ENCODE results near the gene CDH13.

CDH13 gene

GRCh38 chr16:83010776-83011720 lies 384.3 kb downstream of the CDH13 start:
- no peak for DNase-seq

DNA sequence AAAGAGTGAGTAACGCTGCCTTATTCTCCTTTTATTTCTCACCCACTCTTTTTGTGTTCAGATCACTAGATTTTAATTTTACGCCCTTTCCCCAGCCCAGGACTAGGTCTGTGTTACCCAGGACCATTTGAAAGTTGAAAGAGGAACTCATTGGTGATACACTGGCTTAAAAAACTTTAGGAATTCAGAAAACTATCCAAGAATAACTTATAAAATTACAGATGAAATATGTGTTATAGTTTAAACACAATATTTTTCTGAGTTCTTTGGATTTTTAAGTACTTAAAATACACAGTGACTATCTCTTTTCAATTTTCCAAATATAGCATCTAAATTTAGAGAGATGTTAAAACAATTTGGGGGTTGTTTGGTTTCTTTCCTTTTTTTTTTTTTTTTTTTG lies 385.2 kb downstream of the CDH13 start:
- no peak for DNase-seq

- DNase-seq = no peak
Measured at GRCh38 chr16:83013071-83013470, 386.3 kb downstream of the CDH13 start.

- DNase-seq = no peak
Measured at GRCh38 chr16:83019963-83020362, 393.2 kb downstream of the CDH13 start.

GRCh38 chr16:83021045-83021444 lies 394.3 kb downstream of the CDH13 start:
- no peak for DNase-seq

DNA sequence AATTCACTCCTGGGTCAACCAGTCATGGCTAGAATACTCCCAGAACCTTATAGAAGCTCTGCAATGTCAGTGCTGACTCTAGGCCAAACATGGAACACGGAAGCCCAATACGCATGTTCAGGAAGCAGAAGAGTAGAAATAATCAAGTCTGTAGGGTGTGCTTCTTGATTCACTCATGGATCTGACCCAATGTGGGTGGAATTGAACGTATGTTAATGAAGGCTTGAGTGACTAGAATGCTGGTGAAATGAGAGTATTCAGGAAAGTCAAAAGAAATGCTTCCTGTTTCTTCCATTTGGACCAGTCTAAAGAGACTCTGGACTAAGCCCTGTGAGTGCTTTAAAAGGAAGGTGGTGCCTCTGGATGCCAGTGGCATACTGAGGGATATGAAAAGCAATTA lies 395.0 kb downstream of the CDH13 start:
- no peak for DNase-seq

- DNase-seq = no peak
Measured at GRCh38 chr16:83023011-83023410, 396.2 kb downstream of the CDH13 start.

DNA sequence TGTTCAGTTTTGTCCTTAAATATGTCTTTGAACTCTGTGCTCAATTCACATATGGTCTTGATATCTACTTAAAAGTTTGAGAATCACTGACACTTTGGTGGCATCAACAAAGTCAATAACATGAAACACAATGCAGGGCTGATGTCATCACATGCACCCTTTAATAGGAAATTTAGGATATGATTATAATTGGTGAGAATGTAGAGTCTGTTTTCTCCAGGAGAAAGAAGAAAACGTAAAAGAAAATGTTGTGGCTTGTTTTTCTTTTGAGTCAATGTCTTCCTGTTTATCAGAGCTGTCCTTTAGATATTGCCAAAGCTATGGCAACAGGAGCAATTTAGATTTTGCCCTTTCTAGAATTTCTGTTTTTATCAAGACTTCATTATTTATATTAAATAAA lies 396.9 kb downstream of the CDH13 start:
- no peak for DNase-seq

GRCh38 chr16:83027973-83028372 lies 401.2 kb downstream of the CDH13 start:
- DNase-seq = no peak

GRCh38 chr16:83029467-83029866 lies 402.7 kb downstream of the CDH13 start:
- no peak for DNase-seq

DNA sequence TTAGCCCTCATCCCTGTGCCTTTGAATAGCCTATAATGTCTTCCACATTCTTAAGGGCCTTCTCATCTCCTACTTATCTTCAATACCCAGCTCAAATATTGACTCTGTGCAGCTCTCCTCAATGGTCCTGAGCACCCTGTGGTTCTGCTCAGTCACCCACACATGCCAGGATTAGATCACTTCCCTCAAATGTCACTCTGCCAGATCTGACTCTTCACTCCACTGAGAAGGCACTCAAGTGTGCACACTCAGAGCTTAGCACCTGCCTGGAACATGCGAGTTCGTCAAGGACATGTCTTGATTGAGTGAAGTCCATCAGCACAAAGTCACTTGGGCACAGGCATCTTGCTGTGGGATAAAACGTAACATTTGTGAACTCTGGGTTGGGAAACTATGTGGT lies 404.8 kb downstream of the CDH13 start:
- no peak for DNase-seq

GRCh38 chr16:83037102-83037501 lies 410.3 kb downstream of the CDH13 start:
- no peak for DNase-seq

- DNase-seq = no peak
Measured at GRCh38 chr16:83037884-83038283, 411.1 kb downstream of the CDH13 start.

GRCh38 chr16:83040174-83040573 lies 413.4 kb downstream of the CDH13 start:
- no peak for DNase-seq

GRCh38 chr16:83044589-83044988 lies 417.8 kb downstream of the CDH13 start:
- no peak for DNase-seq

DNA sequence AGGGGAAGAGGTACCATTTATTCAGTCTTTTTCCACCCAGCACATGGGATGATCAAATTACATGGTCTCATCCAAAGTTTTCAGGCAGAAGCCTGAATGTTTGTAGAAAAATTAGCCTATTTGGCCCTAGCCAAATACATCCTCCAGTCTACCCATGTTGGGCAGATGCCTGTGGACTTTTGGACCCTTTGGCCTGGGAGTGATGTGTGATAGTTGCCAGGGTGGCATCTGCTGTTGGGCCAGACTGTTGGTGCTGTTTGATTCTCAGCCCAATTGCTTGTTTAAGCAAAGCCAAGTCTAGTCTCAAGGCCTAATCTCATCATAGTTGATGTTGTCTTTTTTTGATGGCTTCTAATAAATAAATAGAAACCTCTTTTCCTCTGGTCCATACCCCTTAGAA lies 419.0 kb downstream of the CDH13 start:
- DNase-seq = no peak

- no peak for DNase-seq
Measured at GRCh38 chr16:83046664-83047063, 419.9 kb downstream of the CDH13 start.

DNA sequence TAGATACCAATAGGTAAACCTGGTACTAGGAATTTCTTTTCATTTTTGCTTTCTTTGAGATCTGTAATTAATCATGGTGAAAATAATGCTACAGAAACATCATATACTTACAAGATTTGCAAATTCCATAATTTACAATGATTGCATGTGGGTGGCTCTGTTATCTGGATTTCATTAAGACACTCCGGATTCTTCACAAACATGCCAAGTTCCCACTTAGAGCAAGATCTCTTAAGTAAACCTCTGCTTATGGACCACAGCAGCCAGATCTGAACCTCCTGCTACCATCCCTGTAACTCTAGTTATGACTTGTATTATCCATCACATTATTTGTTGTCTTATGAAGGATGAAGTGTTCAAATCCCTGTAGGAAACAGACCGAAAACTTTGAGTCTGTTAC lies 424.7 kb downstream of the CDH13 start:
- DNase-seq = no peak

DNA sequence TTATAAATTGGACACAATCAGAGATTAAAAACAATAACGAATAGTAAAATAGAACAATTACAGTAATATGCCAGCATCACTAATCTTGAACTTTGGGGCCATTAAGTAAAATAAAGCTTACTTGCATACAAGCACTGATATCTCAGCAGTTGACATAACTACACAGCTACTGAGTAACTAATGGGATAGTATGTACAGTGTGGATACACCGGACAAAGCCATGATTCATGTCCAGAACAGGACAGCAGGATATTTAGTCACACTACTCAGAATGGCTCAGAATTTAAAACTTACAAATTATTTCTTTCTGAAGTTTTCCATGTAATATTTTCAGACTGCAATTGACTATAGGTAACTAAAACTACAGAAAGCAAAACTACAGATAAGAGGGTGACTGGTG lies 427.5 kb downstream of the CDH13 start:
- no peak for DNase-seq

GRCh38 chr16:83058376-83058775 lies 431.6 kb downstream of the CDH13 start:
- no peak for DNase-seq

DNA sequence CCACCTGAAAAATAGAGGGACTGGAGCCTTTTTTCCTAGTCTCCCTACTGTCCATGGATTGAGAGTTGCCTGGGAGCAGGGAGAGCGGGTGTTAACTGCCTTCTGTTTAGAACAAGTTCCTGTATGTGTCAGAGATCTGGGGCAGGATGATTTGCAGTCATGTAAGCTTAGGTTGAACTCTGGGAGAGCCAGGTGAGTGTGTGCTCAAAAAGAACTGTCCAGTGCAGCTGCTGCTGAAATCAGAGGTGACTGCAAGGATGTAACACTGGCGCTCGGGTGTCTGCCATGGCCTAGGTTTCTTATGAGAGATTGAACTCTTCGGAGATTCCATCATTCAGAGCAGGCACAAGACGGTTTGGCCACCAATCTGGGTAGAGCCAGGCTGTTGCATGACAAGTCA lies 432.5 kb downstream of the CDH13 start:
- DNase-seq = no peak

- DNase-seq = no peak
Measured at GRCh38 chr16:83066011-83066410, 439.2 kb downstream of the CDH13 start.

DNA sequence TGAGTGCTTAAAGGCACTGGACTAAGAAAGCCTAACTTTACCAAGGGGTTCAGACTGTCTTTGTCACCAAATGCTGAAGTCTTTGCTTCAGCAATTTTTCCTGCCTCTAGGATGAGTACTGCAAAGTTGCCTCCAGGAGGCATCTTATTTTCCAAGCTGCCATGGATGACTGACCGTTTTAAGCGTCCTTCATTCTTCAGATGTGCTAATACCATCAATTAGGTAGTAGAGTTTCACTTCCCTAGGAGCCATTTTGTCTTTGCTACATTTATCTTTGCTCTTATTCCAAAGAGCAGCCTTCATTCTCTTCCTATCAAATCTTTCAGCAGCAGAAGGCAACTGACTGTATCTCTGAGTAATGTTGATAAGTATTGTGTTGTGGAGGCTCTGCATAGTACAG lies 440.1 kb downstream of the CDH13 start:
- DNase-seq = no peak

DNA sequence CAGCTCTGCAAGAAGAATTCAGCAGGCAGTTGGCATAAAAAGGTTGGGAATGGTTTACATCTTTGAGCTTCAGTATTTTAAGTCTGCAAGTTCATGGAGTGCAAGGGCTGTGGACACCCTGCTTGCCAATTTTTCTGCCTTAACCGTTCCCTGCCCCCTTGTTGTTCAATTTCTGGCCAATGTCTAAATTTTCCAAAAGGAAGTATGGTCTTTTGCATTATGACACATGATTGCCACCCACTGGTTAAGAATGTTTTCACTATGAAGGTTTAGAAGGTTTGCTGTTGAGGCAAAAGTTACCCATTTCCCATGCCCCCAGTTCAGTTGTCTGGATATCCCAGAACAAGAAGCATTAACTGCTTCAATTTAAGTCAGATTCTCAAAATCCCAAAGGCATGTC lies 441.9 kb downstream of the CDH13 start:
- DNase-seq = no peak

Data from suppressor macrophage treated with lipopolysaccharide for 1 hour (primary cell).